Ramos (cell line): Measurements from ENCODE around the gene CACNA1G.

ENCODE experiments used
- in situ Hi-C: fragments of 300-500 bp; cut with MboI; formaldehyde crosslinking; loops from one replicate; pipeline ENCODE4 v1.14.3; 2022; ENCODE audit warnings: low sequenced_read_pairs; ENCODE audit not compliant: unreplicated experiment

Gene CACNA1G

DNA sequence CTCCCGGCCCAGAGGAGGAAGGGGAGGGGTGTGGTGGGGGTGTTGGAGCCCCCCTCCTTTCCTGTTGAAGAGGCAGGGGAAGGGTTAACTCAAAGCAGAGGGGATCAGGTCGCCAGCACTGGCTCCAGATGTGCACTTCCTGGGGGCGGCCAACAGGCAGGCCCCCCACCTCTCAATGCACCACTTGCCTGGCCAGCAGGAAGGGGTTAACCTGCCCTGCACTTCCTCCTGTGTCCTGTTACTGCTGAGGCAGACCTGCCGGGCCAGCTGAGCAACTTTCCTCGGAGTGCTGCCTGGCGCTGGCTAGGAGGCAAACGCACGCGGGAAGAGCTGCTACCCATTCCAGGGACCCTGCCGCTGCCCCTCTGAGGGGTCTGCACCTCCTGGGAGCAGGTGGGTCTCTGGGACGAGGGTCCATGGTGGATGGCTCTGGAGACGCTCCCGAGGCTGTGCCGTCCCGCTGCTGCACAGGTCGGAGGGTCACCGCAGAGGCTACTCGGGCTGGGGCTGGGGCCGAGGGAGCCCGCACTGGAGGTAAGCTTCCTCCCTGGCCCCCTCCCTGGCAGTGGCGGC, 28.0 kb upstream of the CACNA1G start, which contains the start of gene EPN3:
EPN3 (plus strand) TSS at position 284 of the 573 bp plus-strand sequence. CDS start 3,822 bp downstream, outside the sequence.
- in situ Hi-C loops = no loop called here

- in situ Hi-C loops = no loop called here
Observed at GRCh38 chr17:50533185-50533584, 27.3 kb upstream of the CACNA1G start.

- in situ Hi-C loops = no loop called here
Observed at GRCh38 chr17:50533720-50534148, 26.8 kb upstream of the CACNA1G start.

DNA sequence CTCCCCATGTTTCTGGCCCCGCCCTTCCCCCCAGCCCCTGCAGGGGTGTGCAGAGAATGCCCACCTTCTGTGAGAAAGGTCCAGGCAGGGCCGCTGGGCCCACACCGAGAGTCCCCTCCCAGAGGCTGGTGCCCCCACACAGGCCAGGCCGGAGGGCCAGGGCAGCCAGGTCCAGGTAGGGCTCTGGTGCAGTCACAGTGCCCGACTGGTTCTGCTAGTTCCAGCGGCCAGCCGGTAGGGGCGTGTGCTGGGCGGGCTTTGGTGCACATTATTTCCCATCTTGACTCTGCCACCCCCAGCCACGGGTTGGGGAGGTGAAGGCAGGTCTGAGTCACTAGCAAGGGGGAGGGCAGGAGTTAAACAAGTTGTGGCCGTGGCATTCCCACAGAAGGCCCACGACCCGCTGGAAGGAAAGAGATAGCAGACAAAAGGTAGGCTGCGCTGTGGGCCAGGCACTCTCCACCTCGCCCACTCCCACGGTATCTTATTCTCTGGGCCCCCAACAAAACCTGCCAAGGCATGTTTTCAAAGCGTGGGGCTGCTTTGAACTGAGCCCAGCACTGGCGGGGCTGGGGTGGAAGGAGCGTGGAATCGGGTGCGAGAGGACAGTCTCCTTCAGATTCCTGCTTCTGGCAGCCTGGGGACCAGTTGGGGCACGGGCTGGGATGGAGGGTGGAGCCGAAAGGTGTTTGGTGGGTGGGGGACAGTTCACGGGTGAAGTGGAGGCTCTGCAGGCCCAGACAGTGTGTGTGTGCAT, 26.1 kb upstream of the CACNA1G start:
- in situ Hi-C loops = no loop called here

DNA sequence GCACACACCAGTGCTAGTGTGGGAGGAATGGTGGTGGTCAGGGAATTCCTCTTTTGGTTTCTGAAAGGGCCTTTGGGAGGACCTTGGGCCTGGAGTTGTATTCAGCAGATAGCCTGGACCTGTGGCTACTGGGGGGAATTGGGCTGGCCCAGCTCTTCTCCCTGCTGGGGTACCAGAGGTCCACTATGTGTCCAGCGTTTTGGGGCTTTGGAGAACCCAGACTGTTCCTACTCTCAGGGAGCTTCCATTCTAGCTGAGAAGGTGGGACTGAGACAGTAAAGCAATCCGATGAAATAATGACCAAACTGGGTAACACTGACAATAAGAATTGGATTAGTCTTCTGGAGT, 25.6 kb upstream of the CACNA1G start:
- in situ Hi-C loops = no loop called here

- in situ Hi-C loops = no loop called here
Observed at GRCh38 chr17:50535407-50535806, 25.1 kb upstream of the CACNA1G start.

DNA sequence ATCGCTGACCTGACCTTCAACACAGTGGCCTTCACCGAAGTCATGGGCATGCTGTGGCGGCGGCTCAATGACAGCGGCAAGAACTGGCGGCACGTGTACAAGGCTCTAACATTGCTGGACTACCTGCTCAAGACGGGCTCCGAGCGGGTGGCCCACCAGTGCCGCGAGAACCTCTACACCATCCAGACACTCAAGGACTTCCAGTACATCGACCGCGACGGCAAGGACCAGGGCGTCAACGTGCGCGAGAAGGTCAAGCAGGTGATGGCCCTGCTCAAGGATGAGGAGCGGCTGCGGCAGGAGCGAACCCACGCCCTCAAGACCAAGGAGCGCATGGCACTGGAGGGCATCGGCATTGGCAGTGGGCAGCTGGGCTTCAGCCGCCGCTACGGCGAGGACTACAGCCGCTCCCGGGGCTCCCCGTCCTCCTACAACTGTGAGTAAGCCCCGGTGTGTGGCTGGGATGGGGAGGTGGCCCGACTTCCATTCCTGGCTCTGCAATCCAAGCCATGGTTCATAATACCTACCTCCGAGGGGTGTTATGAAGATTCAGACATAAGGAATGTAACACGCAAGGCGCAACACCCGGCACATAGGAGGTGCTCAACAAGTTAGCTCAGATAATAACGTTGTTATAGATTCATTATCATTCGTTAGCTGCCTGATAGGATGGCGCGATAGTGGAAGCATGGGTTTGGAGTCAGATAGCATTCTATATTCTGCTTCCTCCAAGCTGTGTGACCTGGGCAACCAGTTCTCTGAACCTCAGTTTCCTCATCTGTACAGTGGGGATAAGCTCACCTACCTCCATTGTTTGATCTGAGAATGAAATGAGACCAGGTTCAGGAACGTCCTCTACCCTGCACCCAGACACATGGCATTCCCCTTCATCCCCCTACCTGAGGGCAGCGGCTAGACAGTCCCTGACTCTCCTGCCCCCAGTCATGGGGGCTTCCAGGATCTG, 23.6 kb upstream of the CACNA1G start:
- in situ Hi-C loops = no loop called here

DNA sequence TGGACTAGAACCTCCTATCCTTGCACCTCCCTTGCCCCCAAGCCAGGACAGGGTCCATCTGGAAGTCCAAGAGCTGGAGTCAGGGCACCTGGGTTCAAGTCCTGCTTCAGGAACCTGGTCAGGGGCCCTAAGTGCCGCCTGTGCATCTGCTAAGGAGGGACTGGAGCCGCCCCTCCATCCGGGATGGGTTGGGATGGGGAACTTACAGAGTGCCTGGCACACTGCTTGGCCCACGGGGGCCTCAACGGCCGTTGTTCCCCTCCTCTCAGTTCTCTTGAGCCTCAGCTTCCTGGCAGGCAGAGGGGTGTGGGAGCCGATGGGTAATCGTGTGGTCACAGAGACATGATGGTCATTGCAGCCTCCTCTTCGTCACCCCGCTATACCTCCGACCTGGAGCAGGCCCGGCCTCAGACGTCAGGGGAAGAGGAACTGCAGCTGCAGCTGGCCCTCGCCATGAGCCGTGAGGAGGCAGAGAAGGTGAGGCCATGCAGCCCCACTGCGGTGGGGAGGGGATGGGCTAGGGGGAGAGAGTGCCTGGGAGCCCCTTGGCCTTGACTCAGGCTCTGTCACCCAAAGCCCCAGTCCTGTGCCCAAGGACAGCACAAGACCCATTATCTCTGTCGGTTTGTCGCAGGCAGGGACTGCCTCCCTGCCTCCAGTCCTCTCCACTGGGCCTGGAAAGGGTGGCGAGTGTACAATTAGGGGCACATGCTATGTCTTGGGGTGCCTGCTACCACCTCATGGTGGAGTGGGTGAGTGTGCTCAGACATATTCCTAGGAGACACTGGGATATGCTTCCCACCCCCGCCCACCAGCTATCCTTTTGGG, 22.6 kb upstream of the CACNA1G start:
- in situ Hi-C loops = no loop called here

- in situ Hi-C loops = no loop called here
Observed at GRCh38 chr17:50538549-50539410, 21.7 kb upstream of the CACNA1G start.

DNA sequence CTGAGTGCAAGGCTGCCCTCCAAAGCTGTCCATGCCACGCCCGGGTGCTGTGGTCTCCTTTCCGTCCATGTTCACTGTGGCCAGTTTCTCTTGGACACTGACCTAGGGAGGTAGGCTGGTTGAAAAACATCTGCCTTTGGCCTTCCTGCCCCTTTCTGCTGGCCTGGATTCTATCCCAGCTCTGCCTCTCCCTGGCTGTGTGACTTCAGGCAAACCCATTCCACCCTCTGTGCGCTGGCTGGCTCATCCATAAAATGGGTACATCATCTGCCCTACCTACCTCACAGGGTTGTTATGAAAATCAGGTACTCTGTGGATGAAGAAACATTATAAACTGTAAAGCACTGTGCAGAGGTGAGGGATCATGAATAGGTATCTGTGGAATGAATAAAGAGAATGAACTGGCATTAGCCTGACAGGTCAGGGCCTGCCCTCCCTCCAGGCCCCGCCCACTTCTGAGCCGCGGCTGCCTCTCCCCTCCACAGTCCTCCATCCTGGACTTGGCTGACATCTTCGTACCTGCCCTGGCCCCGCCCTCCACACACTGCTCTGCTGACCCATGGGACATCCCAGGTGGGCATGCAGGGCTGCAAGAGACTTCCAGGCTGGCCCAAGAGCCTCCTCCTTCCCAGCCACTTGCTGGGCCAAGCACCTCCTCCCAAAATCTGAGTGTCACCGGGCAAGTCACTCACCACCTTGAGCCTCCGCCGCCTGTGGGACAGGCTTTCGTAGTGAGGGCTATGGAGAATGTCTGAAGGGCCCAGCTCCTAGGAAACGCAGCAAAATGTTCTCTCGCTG, 20.6 kb upstream of the CACNA1G start:
- in situ Hi-C loops = loop anchor here (10.0 kb wide), 1 partner anchor 415 kb away; no protein-coding TSS in a partner anchor

DNA sequence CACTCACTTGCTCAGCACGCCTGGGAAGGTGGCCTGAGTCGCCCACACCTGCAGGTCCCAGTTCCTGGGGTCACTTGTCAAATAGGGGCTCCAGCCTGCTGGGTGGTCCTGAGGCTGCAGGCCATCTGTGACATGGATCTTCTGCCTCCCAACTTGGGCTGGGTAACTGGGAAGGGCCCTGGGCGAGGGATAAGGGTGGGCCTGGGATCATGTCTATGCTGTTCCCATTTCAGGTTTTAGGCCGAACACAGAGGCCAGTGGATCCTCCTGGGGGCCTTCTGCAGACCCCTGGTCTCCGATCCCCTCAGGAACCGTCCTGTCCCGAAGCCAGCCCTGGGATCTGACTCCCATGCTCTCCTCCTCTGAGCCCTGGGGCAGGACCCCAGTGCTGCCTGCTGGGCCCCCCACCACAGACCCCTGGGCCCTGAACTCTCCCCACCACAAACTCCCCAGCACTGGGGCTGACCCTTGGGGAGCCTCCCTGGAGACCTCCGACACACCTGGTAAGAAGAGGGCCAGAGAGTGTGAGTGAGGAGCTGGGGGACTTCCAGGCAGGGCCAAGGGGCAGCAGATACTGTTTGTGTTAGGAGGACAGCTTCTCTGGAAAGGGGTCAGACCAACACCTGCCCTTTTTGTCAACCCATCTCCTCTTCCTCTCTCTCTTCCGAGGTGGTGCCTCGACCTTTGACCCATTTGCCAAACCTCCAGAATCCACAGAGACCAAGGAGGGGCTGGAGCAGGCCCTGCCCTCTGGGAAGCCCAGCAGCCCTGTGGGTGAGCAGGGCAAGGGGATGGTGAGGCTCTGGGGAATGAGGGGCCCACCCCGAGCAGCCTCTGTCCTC, 19.7 kb upstream of the CACNA1G start:
- in situ Hi-C loops = loop anchor here (10.0 kb wide), 1 partner anchor 414 kb away; no protein-coding TSS in a partner anchor

- in situ Hi-C loops = loop anchor here (10.0 kb wide), 1 partner anchor 413 kb away; no protein-coding TSS in a partner anchor
Observed at GRCh38 chr17:50541402-50541715, 19.2 kb upstream of the CACNA1G start.

GRCh38 chr17:50541716-50542688, 18.5 kb upstream of the CACNA1G start:
- in situ Hi-C loops = loop anchor here (10.0 kb wide), 1 partner anchor 413 kb away; no protein-coding TSS in a partner anchor

GRCh38 chr17:50542795-50543774, 17.4 kb upstream of the CACNA1G start:
- in situ Hi-C loops = loop anchor here (10.0 kb wide), 1 partner anchor 412 kb away; no protein-coding TSS in a partner anchor

- in situ Hi-C loops = loop anchor here (10.0 kb wide), 1 partner anchor 410 kb away; no protein-coding TSS in a partner anchor
Observed at GRCh38 chr17:50544516-50544915, 16.0 kb upstream of the CACNA1G start.
